Keratinocyte (primary cell): ENCODE data around the gene CBX7.

Experiments
- CTCF ChIP-seq, 3 experiments: IDR thresholded peaks in 1 of 3; conservative IDR thresholded peaks in 1 of 3; optimal IDR thresholded peaks in 1 of 3; 2 replicates in 2 of 3; 3 replicates in 1 of 3; pipeline versions ENCODE3 to v1.5.1; 2011; ENCODE audit warnings: low read length in 3 of 3, mild to moderate bottlenecking in 3 of 3, moderate library complexity in 2 of 3, control low read depth in 1 of 3, inconsistent platforms in 1 of 3; ENCODE audit not compliant: insufficient read depth in 2 of 3; ENCODE audit errors: extremely low read depth in 1 of 3
- EZH2 ChIP-seq: IDR thresholded peaks from one replicate; pipeline ENCODE4 v1.6.1; 2012; ENCODE audit warnings: inconsistent platforms, mild to moderate bottlenecking, low read length, moderate library complexity

GRCh38 chr22:39150848-39151215, 1.6 kb downstream of the CBX7 start:
- TF ChIP-seq CTCF (optimal IDR thresholded peaks at IDR 0.05 in 1 of 3, IDR thresholded peaks at IDR 0.05 in 1 of 3, conservative IDR thresholded peaks at IDR 0.05 in 1 of 3; ENCODE audit: extremely low read depth in 1 of 3, insufficient read depth in 2 of 3, low read length in 3 of 3): no peak
- no peak for TF ChIP-seq EZH2
